Chondrocyte (in vitro differentiated cells): ENCODE data around the gene AGBL4. TPM values are rescaled to one million over a fixed set of nuclear protein-coding genes. Genes with fewer than 3 reads are reported as not detected.

ENCODE experiments used
- DNase-seq: peaks from one replicate; pipeline ENCODE4 v3.0.0; 2021; ENCODE audit warnings: mixed read lengths, low spot score
- H3K27ac Mint-ChIP-seq: one replicate; pipeline ENCODE4 v1.8.0; 2021; ENCODE audit warnings: mild to moderate bottlenecking, moderate library complexity, mixed read lengths; ENCODE audit not compliant: unreplicated experiment
- H3K27me3 Mint-ChIP-seq: 2 replicates; pipeline ENCODE4 v1.8.0; 2021; ENCODE audit warnings: low read depth, mixed read lengths
- H3K36me3 Mint-ChIP-seq: 2 replicates; pipeline ENCODE4 v1.8.0; 2021; ENCODE audit warnings: low read depth, mixed read lengths
- H3K4me1 Mint-ChIP-seq: 2 replicates; pipeline ENCODE4 v1.8.0; 2021; ENCODE audit warnings: low read depth, mild to moderate bottlenecking, mixed read lengths
- H3K4me3 Mint-ChIP-seq: one replicate; pipeline ENCODE4 v1.8.0; 2021; ENCODE audit warnings: mild to moderate bottlenecking, moderate library complexity, mixed read lengths; ENCODE audit not compliant: unreplicated experiment
- H3K9me3 Mint-ChIP-seq: 2 replicates; pipeline ENCODE4 v1.8.0; 2021; ENCODE audit warnings: low read depth, mixed read lengths
- CTCF ChIP-seq: fragments of 200-600 bp; sonication (generic); IDR thresholded peaks from 2 replicates; pipeline ENCODE4 v1.5.0; 2021; ENCODE audit warnings: antibody characterized with exemption, mild to moderate bottlenecking, moderate library complexity
- total RNA-seq: library from RNA; stranded (reverse); gene quantifications from 3 replicates; pipeline ENCODE4 v1.2.1, GENCODE V29; 2021

The AGBL4 gene
- total RNA-seq, 1 donor from 2014 or later, result not detected

DNA sequence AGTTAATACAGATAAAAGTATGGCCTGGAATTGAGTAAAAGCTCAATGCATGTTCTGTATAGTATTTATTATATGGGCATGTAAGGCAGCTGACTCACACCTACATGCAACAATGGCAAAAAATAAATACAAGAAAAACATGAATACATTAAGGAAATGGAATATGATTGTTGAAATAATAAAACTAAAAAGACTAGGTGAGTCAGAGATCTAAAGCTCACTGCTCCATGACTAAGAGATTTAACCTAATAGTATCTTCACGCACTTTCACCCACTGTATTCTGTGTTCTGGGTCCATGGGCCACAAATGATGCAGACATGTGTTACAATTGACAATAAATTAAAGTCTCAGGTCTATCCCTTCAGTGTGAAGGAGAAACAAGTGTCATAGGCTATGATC is 607.0 kb downstream of the AGBL4 start:
- Mint-ChIP-seq H3K4me1 (no peaks in the 10 kb centered on the region), H3K9me3 (peaks cover 28% of the 10 kb centered on the region)
- no peak for TF ChIP-seq CTCF

DNA sequence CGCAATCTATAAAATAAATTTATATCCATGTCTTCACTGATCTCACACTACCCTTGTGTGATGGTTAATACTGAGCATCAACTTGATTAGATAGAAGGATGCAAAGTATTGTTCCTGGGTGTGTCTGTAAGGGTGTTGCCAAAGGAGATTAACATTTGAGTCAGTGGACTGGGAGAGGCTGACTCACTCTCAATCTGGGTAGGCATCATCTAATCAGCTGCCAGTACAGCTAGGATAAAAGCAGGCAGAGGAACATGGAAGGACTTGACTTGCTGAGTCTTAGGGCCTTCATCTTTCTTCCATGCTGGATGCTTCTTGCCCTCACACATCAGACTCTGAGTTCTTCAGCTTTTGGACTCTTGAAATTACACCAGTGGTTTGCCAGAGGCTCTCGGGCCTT is 615.4 kb downstream of the AGBL4 start:
- Mint-ChIP-seq H3K27me3 (no peaks in the 10 kb centered on the region), H3K4me3 (no peak overlapping the region), H3K4me1 (no peaks in the 10 kb centered on the region), H3K9me3 (peaks cover 33% of the 10 kb centered on the region), H3K36me3 (no peaks in the 10 kb centered on the region), H3K27ac (no peak overlapping the region)
- no peak for DNase-seq
- no peak for TF ChIP-seq CTCF

More for the DNA sequence above, 607.0 kb downstream of the AGBL4 start:
- no peak for DNase-seq
- no peaks in the 10 kb centered on the region for H3K36me3 Mint-ChIP-seq
- H3K27ac Mint-ChIP-seq, result no peak overlapping the region
- no peak overlapping the region for H3K4me3 Mint-ChIP-seq
- H3K27me3 Mint-ChIP-seq, result no peaks in the 10 kb centered on the region

- Mint-ChIP-seq H3K4me3 (no peak overlapping the region), H3K9me3 (peaks cover 32% of the 10 kb centered on the region), H3K4me1 (no peaks in the 10 kb centered on the region), H3K27ac (no peak overlapping the region), H3K27me3 (no peaks in the 10 kb centered on the region), H3K36me3 (no peaks in the 10 kb centered on the region)
- no peak for TF ChIP-seq CTCF
- no peak for DNase-seq
These were observed 626.7 kb downstream of the AGBL4 start for GRCh38 chr1:49397086-49397485.

- Mint-ChIP-seq H3K4me1 (no peaks in the 10 kb centered on the region), H3K9me3 (peaks cover 23% of the 10 kb centered on the region), H3K4me3 (no peak overlapping the region), H3K36me3 (no peaks in the 10 kb centered on the region), H3K27ac (no peak overlapping the region), H3K27me3 (no peaks in the 10 kb centered on the region)
- no peak for TF ChIP-seq CTCF
- no peak for DNase-seq
These were observed 629.6 kb downstream of the AGBL4 start for GRCh38 chr1:49394200-49394599.

DNA sequence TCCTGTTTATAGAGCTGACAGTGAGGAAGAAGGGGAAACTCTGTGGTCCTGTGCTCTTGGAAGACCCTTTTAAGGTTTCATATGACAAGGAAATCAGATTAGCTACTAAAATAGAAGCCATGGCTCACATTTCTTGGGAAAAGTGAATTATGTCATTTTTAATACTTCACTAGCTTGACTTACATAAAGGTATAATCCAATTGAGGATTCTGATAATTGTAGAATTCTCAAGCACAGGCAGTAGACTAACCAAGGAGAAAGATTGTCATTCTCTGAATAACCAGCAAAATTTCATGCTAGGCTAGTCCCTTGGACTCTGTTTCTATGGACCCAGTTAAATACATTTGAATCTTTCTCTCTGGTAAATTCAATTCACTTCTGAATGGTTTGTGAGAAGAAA is 634.1 kb downstream of the AGBL4 start:
- H3K27me3 Mint-ChIP-seq, result no peaks in the 10 kb centered on the region
- TF ChIP-seq CTCF, result no peak
- H3K27ac Mint-ChIP-seq, result no peak overlapping the region
- no peak for DNase-seq
- no peaks in the 10 kb centered on the region for H3K4me1 Mint-ChIP-seq
- H3K4me3 Mint-ChIP-seq, result no peak overlapping the region
- H3K9me3 Mint-ChIP-seq, result peaks cover 28% of the 10 kb centered on the region
- H3K36me3 Mint-ChIP-seq, result no peaks in the 10 kb centered on the region
